DLD1 (cell line): ENCODE results near the gene ACE2.
"Not testable (repeated sequence)": the region's sequence is repeated elsewhere in the genome, so short reads cannot be mapped to it uniquely, and the experiment has no call there.

ENCODE experiments used
- in situ Hi-C: cut with HindIII; loops from 2 replicates; pipeline ENCODE4 v1.10.0; 2017; ENCODE audit warnings: low sequenced_read_pairs

ACE2 gene

GRCh38 chrX:15600745-15601144, at the start of gene ACE2:
Gene ACE2 (minus strand): TSS chrX:15600960. CDS start chrX:15600911, 49 bp downstream.
- in situ Hi-C loops, result no loop called here

- in situ Hi-C loops, result not testable (repeated sequence)
Measured at GRCh38 chrX:15647510-15647909, 46.8 kb upstream of the ACE2 start.

- in situ Hi-C loops, result no loop called here
Measured at GRCh38 chrX:15646543-15646942, 45.8 kb upstream of the ACE2 start.

GRCh38 chrX:15646031-15646430, 45.3 kb upstream of the ACE2 start:
- in situ Hi-C loops, result no loop called here

- in situ Hi-C loops, result no loop called here
Measured at GRCh38 chrX:15645266-15645665, 44.5 kb upstream of the ACE2 start.

- in situ Hi-C loops, result no loop called here
Measured at GRCh38 chrX:15644560-15644872, 43.8 kb upstream of the ACE2 start.

GRCh38 chrX:15643786-15644559, 43.2 kb upstream of the ACE2 start:
- in situ Hi-C loops, result no loop called here

- in situ Hi-C loops, result no loop called here
Measured at GRCh38 chrX:15631637-15632036, 30.9 kb upstream of the ACE2 start.

GRCh38 chrX:15623054-15623453, 22.3 kb upstream of the ACE2 start:
- in situ Hi-C loops, result no loop called here

GRCh38 chrX:15619053-15619755, 18.4 kb upstream of the ACE2 start:
- in situ Hi-C loops, result no loop called here

- in situ Hi-C loops, result no loop called here
Measured at GRCh38 chrX:15617111-15617510, 16.4 kb upstream of the ACE2 start.

GRCh38 chrX:15616531-15616930, 15.8 kb upstream of the ACE2 start:
- in situ Hi-C loops, result no loop called here

GRCh38 chrX:15607067-15607466, 6.3 kb upstream of the ACE2 start:
- in situ Hi-C loops, result no loop called here

GRCh38 chrX:15606136-15606535, 5.4 kb upstream of the ACE2 start:
- in situ Hi-C loops, result no loop called here

GRCh38 chrX:15605226-15605625, 4.5 kb upstream of the ACE2 start:
- in situ Hi-C loops, result no loop called here

- in situ Hi-C loops, result no loop called here
Measured at GRCh38 chrX:15602761-15603160, 2.0 kb upstream of the ACE2 start.

GRCh38 chrX:15601932-15602331, 1.2 kb upstream of the ACE2 start:
- in situ Hi-C loops, result no loop called here

- in situ Hi-C loops, result no loop called here
Measured at GRCh38 chrX:15600049-15600448, 711 bp downstream of the ACE2 start.

GRCh38 chrX:15599461-15599860, 1.3 kb downstream of the ACE2 start:
- in situ Hi-C loops, result no loop called here

- in situ Hi-C loops, result no loop called here
Measured at GRCh38 chrX:15598026-15598425, 2.7 kb downstream of the ACE2 start.

GRCh38 chrX:15594371-15594770, 6.4 kb downstream of the ACE2 start:
- in situ Hi-C loops, result no loop called here
